ENCODE measurements around the gene SH2D2A.

Gene SH2D2A

GRCh38 chr1:156816561-156817328 is at the start of gene SH2D2A:
Gene SH2D2A, minus strand, starts transcription at chr1:156816848. Its CDS starts 140 bp downstream, at chr1:156816708.
- no peak for DNase-seq

GRCh38 chr1:156865865-156866248 is 49.2 kb upstream of the SH2D2A start:
- no peak for DNase-seq

- no peak for DNase-seq
These were observed 48.6 kb upstream of the SH2D2A start for GRCh38 chr1:156865258-156865657.

- peak in 1 of 2 experiments; percentile 16 for DNase-seq
These were observed 48.1 kb upstream of the SH2D2A start for GRCh38 chr1:156864796-156865195.

GRCh38 chr1:156863631-156864030 is 47.0 kb upstream of the SH2D2A start:
- DNase-seq: no peak

GRCh38 chr1:156862997-156863599 is 46.5 kb upstream of the SH2D2A start:
- no peak for DNase-seq

- DNase-seq: no peak
These were observed 45.9 kb upstream of the SH2D2A start for GRCh38 chr1:156862584-156862983.

- no peak for DNase-seq
These were observed 44.2 kb upstream of the SH2D2A start, which contains the start of gene NTRK1 for GRCh38 chr1:156860628-156861423. Gene NTRK1, plus strand, starts transcription at chr1:156860865. Its CDS starts 70 bp downstream, at chr1:156860935.

- DNase-seq: no peak
These were observed 43.5 kb upstream of the SH2D2A start for GRCh38 chr1:156860113-156860627.

GRCh38 chr1:156859523-156860112 is 43.0 kb upstream of the SH2D2A start:
- no peak for DNase-seq

- no peak for DNase-seq
These were observed 42.4 kb upstream of the SH2D2A start, which contains the start of gene INSRR for GRCh38 chr1:156858959-156859522. Gene INSRR, minus strand, starts transcription at chr1:156859117. Its CDS starts 496 bp downstream, at chr1:156858621.

- no peak for DNase-seq
These were observed 41.9 kb upstream of the SH2D2A start for GRCh38 chr1:156858555-156858956.

GRCh38 chr1:156857532-156857931 is 40.9 kb upstream of the SH2D2A start:
- DNase-seq: no peak

GRCh38 chr1:156856282-156856785 is 39.7 kb upstream of the SH2D2A start:
- no peak for DNase-seq

- no peak for DNase-seq
These were observed 38.0 kb upstream of the SH2D2A start for GRCh38 chr1:156854634-156855033.

GRCh38 chr1:156853761-156854160 is 37.1 kb upstream of the SH2D2A start:
- DNase-seq: no peak

GRCh38 chr1:156852418-156852874 is 35.8 kb upstream of the SH2D2A start:
- DNase-seq: no peak

GRCh38 chr1:156851779-156852417 is 35.2 kb upstream of the SH2D2A start:
- DNase-seq: no peak

GRCh38 chr1:156849151-156849496 is 32.5 kb upstream of the SH2D2A start:
- DNase-seq: no peak

- DNase-seq: no peak
These were observed 32.0 kb upstream of the SH2D2A start for GRCh38 chr1:156848461-156849150.

All from SW 1271 (cell line).